Activated CD8-positive, alpha-beta memory T cell treated with anti-CD3 and anti-CD28 coated beads, Interleukin-2, amount 10 ng/mL, durations not matched to agents 7 days and 5 days (primary cell): ENCODE measurements around the gene NIT2. TPM values are rescaled to one million over a fixed set of nuclear protein-coding genes. Genes with fewer than 3 reads are reported as not detected.
"Not testable (repeated sequence)": the region's sequence is repeated elsewhere in the genome, so short reads cannot be mapped to it uniquely, and the experiment has no call there.

Source experiments
- ATAC-seq: fragments of 150-1000 bp; cut with Tn5 transposase; one replicate; pipeline ENCODE4 v1.10.0; 2021; ENCODE audit warnings: moderate library complexity
- CTCF ChIA-PET: fragments of 350-600 bp; sonication (Branson Sonifier 250); formaldehyde crosslinking; loops from one replicate; lab custom pipeline; 2021; ENCODE audit warnings: antibody characterized with exemption; lab: Charles Lee
- DNase-seq: peaks from one replicate; pipeline ENCODE4 v3.0.0-alpha.2; 2020
- H3K27ac Mint-ChIP-seq: one replicate; pipeline ENCODE4 v1.8.0; 2021; ENCODE audit warnings: mild to moderate bottlenecking, mixed read lengths
- H3K27me3 Mint-ChIP-seq: one replicate; pipeline ENCODE4 v1.8.0; 2021; ENCODE audit warnings: mixed read lengths
- H3K36me3 Mint-ChIP-seq: one replicate; pipeline ENCODE4 v1.8.0; 2021; ENCODE audit warnings: mild to moderate bottlenecking, mixed read lengths
- H3K4me1 Mint-ChIP-seq: one replicate; pipeline ENCODE4 v1.8.0; 2021; ENCODE audit warnings: mixed read lengths
- H3K4me3 Mint-ChIP-seq: one replicate; pipeline ENCODE4 v1.8.0; 2021; ENCODE audit warnings: mild to moderate bottlenecking, moderate library complexity, mixed read lengths
- H3K9me3 Mint-ChIP-seq: one replicate; pipeline ENCODE4 v1.8.0; 2022; ENCODE audit warnings: low read depth, mixed read lengths
- total RNA-seq, 2 experiments: library from RNA; stranded (reverse); gene quantifications; one replicate each; pipeline ENCODE4 v1.2.3, GENCODE V29; 2021

Gene NIT2
- total RNA-seq, 2 experiments from 2014 or later, result 45.5 to 59.8 TPM

DNA sequence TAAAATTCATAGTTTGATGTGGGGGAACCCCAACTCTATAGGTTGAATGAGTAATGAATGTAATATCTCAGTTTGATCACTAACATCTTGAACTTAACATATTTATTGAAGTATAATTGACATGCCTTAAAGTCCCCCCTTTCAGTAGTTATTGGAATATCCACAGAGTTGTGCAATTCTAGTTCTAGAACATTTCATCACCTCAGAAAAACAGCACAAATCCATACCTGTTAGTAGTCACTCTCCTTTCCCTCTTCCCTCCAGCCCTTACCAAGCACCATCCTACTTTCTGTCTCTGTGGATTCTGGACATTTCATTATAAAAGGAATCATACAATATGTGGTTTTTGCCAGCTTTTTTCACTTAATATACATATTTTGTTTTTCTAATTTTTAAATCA lies 8.7 kb upstream of the NIT2 start:
- Mint-ChIP-seq H3K4me3 (no peak overlapping the region), H3K27me3 (no peaks in the 10 kb centered on the region), H3K27ac (no peak overlapping the region), H3K36me3 (peaks cover 17% of the 10 kb centered on the region), H3K9me3 (peaks cover 7% of the 10 kb centered on the region), H3K4me1 (no peaks in the 10 kb centered on the region)
- ATAC-seq (no peak), DNase-seq (no peak)
- CTCF ChIA-PET, result no interaction called here

DNA sequence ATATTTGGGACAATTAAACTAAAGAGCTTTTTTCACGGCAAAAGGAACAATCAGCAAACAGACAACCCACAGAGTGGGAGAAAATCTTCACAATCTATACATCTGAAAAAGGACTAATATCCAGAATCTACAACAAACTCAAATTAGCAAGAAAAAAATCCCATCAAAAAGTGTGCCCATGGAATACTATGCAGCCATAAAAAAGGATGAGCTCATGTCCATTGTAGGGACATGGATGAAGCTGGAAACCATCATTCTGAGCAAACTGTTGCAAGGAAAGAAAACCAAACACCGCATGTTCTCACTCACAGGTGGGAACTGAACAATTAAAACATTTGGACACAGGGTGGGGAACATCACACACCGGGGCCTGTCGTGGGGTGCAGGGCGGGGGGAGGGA lies 7.2 kb upstream of the NIT2 start:
- ATAC-seq, CTCF ChIA-PET, H3K9me3 Mint-ChIP-seq, H3K4me1 Mint-ChIP-seq, H3K27me3 Mint-ChIP-seq, H3K4me3 Mint-ChIP-seq, H3K27ac Mint-ChIP-seq, DNase-seq: not testable (repeated sequence)
- peaks cover 17% of the 10 kb centered on the region for H3K36me3 Mint-ChIP-seq

DNA sequence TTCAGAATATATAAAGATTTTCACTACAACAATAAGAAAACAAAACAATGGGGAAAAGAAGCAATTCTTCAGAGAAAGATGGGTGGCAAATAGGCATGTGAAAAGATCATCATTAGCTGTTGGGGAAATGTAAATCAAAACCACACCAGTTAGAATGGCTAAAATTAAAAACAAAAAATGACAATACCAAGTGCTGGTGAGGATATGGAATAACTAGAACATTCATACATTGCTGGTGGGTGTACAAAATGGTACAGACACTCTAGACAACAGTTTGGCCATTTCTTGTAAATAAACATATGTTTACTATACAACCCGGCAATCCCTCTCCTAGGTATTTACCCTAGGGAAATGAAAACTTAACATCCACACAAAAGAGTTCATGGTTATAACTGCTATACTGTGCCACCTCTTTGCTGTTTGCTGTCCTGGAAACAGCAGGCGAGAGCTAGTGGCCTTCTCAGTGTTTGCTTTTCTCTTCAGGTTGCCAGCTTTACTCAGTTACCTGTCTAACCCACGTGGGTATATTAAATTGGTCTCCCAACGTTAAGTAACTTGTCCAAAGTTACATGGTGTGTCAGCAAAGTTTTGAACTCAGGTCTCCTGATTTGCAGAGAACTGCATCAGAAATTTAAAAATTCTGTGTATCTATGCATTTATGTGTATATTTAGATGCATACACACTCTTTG lies 4.6 kb upstream of the NIT2 start:
- Mint-ChIP-seq H3K9me3 (peaks cover 7% of the 10 kb centered on the region), H3K4me3 (no peak overlapping the region), H3K4me1 (peaks cover 8% of the 10 kb centered on the region), H3K36me3 (peaks cover 17% of the 10 kb centered on the region), H3K27ac (no peak overlapping the region), H3K27me3 (no peaks in the 10 kb centered on the region)
- CTCF ChIA-PET, result interaction anchor here (0.7 to 0.8 kb wide), 2 partner anchors 16 to 185 kb away, joined by 4 read pairs; no protein-coding TSS in a partner anchor
- ATAC-seq (no peak), DNase-seq (no peak)

DNA sequence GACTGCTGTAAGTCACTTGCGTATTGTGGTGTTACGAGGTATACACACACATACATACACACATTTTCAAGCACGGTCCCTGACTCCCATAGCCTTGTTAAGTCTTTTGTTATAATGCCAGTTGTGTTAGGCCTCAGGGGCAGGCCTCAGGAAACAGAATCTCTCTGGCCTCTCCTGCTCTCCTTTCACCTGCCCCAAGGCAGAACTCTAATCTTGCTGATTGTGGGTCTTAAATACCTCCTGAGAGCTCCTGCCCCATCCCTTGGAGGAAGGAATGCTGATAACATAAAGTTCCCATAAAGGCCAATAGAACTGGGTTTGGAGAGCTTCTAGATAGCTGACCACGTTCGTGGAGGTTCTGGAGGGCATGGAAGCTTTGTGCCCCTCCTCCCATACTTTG lies 3.9 kb upstream of the NIT2 start:
- Mint-ChIP-seq H3K4me3 (no peak overlapping the region), H3K27me3 (no peaks in the 10 kb centered on the region)
- no peak for ATAC-seq

DNA sequence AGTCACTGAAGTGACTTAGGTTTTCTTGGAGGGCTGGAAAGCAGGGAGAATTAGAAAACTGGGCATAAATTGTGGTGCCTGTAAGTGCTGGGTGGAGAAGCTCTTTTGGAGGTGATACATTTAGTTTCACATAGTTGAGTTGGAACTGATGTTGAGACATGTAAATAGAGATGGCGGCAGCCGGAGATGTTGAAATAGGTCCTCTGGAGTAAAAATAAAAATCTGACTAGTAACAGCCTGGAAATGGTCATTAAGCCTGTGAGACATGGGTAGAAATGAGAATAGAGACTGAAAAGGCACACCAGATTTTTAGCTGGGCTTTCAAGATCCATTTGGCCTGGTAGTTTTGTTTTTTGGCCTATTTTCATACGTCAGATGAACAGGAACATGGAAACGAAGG lies 2.9 kb upstream of the NIT2 start:
- Mint-ChIP-seq H3K9me3 (peaks cover 7% of the 10 kb centered on the region), H3K36me3 (peaks cover 11% of the 10 kb centered on the region), H3K4me3 (no peak overlapping the region), H3K4me1 (peaks cover 20% of the 10 kb centered on the region), H3K27me3 (no peaks in the 10 kb centered on the region), H3K27ac (no peak overlapping the region)
- DNase-seq, result no peak
- CTCF ChIA-PET, result interaction anchor here (0.9 to 1.5 kb wide), 2 partner anchors 9 to 70 kb away, joined by 3 read pairs; no protein-coding TSS in a partner anchor
- no peak for ATAC-seq

More for the DNA sequence above, 3.9 kb upstream of the NIT2 start:
- Mint-ChIP-seq H3K4me1 (peaks cover 15% of the 10 kb centered on the region), H3K27ac (no peak overlapping the region), H3K9me3 (peaks cover 7% of the 10 kb centered on the region), H3K36me3 (peaks cover 15% of the 10 kb centered on the region)
- CTCF ChIA-PET, result no interaction called here
- no peak for DNase-seq

DNA sequence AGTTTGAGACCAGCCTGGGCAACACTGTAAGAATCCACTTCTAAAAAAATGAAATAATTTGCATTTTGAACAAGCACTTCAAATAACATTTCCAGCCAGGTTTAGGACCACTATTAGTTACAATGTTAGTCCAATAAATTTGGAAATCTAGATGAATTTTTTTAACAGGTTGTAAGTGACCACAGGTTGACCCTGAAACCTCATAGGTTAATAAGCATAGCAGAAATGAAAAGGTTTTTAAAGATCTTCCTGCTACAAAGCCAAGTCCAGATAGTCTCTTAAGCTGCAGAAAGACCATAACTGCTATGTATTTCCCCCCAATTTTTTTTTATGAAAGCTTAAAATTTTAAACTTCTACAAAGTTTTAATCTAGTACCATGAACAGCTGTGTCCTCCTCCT lies 1.5 kb upstream of the NIT2 start:
- H3K9me3 Mint-ChIP-seq, result no peaks in the 10 kb centered on the region
- no peak overlapping the region for H3K4me3 Mint-ChIP-seq
- no peak overlapping the region for H3K27ac Mint-ChIP-seq
- H3K27me3 Mint-ChIP-seq, result no peaks in the 10 kb centered on the region
- CTCF ChIA-PET, result interaction anchor here (1.5 to 3.1 kb wide), 6 partner anchors 10 to 264 kb away, joined by 3 to 18 read pairs (median 4); no protein-coding TSS in a partner anchor
- H3K36me3 Mint-ChIP-seq, result peaks cover under 1% of the 10 kb centered on the region
- ATAC-seq, result no peak
- DNase-seq, result no peak
- H3K4me1 Mint-ChIP-seq, result peaks cover 20% of the 10 kb centered on the region

DNA sequence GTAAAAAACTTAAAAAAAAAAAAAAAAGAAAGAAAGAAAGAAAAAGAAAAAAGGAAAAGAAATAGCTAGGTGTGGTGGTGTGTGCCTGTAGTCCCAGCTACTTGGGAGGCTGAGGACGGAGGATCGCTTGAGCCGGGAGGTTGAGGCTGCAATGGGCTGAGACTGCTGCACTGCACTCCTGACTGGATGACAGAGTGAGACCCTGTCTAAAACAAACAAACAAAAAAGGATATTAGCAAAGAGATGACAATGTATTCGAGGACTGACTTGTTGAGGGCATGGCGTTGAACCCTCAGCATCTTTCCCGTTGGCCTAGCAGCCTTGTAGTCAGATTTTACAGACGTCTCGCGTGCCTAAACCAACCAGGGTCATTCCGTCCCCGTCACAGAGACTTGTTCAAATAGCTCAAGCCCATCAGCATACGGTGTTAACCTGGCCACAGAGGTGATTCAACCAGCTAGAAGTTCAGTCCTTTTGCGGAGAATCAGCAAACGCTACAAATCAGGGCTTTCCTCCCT lies 528 bp upstream of the NIT2 start:
- ATAC-seq, result no peak
- no peak for DNase-seq
- Mint-ChIP-seq H3K4me3 (peak overlapping the region; percentile 87), H3K4me1 (peaks cover 20% of the 10 kb centered on the region), H3K9me3 (no peaks in the 10 kb centered on the region), H3K27me3 (no peaks in the 10 kb centered on the region), H3K36me3 (peaks cover 2% of the 10 kb centered on the region), H3K27ac (peak overlapping the region; percentile 80)
- CTCF ChIA-PET, result interaction anchor here (1.1 to 3.1 kb wide), 7 partner anchors 11 to 129 kb away, joined by 3 to 18 read pairs (median 4); partner anchors contain the start of genes LNP1 and TOMM70

DNA sequence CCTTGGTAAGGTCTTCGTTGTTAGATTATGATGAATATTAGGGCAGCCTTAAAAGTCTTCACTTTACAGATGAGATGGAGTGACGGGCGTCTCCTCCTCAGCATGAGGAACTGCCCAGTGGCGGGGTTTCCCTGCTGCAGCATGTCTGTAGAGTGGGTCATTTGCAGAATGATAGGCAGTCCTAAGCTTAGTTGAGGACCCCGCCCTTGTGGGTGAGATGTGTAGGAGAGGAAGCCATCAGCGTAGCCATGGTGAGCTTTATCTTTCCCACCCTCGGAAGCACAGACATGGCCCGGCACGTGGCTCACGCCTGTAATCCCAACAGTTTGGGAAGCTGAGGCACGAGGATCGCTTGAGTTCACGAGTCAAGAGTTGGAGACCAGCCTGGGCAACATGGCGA lies 877 bp downstream of the NIT2 start:
- no peak for ATAC-seq
- Mint-ChIP-seq H3K27ac (peak overlapping the region; percentile 89), H3K36me3 (peaks cover 5% of the 10 kb centered on the region), H3K9me3 (no peaks in the 10 kb centered on the region), H3K27me3 (no peaks in the 10 kb centered on the region), H3K4me3 (peak overlapping the region; percentile 87), H3K4me1 (peaks cover 20% of the 10 kb centered on the region)
- CTCF ChIA-PET, result interaction anchor here (1.4 to 3.1 kb wide), 4 partner anchors 9 to 65 kb away, joined by 3 to 18 read pairs (median 10); partner anchors contain the start of genes LNP1 and TOMM70
- DNase-seq, result peak; percentile 45

DNA sequence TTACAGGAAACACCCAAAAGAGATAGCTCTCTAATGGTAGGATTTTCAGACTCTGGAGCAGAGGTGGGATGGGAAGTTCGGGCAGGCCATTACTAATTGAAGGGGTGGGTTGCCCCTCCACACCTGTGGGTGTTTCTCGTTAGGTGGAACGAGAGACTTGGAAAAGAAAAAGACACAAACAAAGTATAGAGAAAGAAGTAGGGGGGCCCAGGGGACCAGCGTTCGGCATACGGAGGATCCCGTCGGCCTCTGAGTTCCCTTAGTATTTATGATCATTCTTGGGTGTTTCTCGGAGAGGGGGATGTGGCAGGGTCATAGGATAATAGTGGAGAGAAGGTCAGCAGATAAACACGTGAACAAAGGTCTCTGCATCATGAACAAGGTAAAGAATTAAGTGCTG lies 1.7 kb downstream of the NIT2 start:
- Mint-ChIP-seq H3K4me3 (peak overlapping the region; percentile 87), H3K36me3 (peaks cover 11% of the 10 kb centered on the region), H3K27ac (peak overlapping the region; percentile 89), H3K4me1 (peaks cover 20% of the 10 kb centered on the region)
- CTCF ChIA-PET, result interaction anchor here (3.1 kb wide), 1 partner anchor 19 kb away, joined by 18 read pairs; no protein-coding TSS in a partner anchor
- not testable (repeated sequence) for DNase-seq, H3K9me3 Mint-ChIP-seq, H3K27me3 Mint-ChIP-seq, ATAC-seq

DNA sequence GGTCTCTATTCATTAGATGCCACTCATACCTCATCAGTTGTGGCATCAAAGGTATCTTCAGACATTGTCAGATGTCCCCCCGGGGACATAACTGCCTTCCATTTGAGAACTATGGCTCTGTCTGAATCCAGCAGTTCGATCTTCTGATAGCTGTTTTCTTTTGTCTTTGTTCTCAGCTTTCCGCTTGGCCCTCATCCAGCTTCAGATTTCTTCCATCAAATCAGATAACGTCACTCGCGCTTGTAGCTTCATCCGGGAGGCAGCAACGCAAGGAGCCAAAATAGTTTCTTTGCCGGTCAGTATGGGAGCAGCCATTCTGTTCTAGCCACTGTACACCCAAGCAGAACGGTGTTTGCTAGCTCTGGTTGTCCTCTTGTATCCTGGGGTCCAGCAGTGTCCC lies 4.4 kb downstream of the NIT2 start:
- Mint-ChIP-seq H3K27me3 (no peaks in the 10 kb centered on the region), H3K36me3 (peaks cover 30% of the 10 kb centered on the region), H3K9me3 (no peaks in the 10 kb centered on the region), H3K4me1 (peaks cover 26% of the 10 kb centered on the region), H3K27ac (no peak overlapping the region), H3K4me3 (no peak overlapping the region)
- DNase-seq, result no peak
- CTCF ChIA-PET, result interaction anchor here (0.6 to 1.2 kb wide), 2 partner anchors 60 to 507 kb away, joined by 3 read pairs; no protein-coding TSS in a partner anchor
- ATAC-seq, result no peak

DNA sequence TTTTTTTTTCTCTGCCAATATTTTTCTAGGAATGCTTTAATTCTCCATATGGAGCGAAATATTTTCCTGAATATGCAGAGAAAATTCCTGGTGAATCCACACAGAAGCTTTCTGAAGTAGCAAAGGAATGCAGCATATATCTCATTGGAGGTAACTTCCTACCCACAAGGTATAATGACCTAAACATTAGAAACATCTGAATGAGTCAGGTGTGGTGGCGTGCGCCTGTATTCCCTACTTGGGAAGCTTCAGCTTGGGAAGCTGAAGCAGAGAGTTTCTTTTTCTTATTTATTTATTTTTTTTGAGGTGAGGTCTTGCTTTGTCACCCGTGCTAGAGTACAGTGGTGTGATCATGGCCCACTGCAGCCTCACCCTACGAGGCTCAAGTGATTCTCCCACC lies 5.2 kb downstream of the NIT2 start:
- no peaks in the 10 kb centered on the region for H3K9me3 Mint-ChIP-seq

DNA sequence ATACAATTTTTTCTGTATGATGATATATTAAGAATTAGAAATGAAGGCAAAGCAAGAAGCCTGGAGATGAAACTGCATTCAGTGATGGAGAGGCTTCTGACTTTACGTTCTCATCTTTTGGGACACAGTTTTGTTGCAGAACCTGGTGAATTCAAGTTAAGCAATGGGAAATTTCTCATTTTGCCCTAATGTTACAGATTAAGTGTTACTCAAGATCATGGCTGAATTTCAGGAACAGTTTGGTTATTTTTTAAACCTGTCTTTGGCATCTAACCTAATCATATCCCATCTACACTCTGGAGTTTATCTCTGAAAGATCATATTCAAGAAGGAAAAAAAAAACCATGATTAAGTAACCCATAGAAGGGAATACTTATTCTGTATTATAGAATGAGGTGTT lies 6.0 kb downstream of the NIT2 start:
- Mint-ChIP-seq H3K4me3 (no peak overlapping the region), H3K27ac (no peak overlapping the region), H3K27me3 (no peaks in the 10 kb centered on the region), H3K36me3 (peaks cover 39% of the 10 kb centered on the region), H3K9me3 (no peaks in the 10 kb centered on the region), H3K4me1 (peaks cover 20% of the 10 kb centered on the region)
- ATAC-seq (no peak), DNase-seq (no peak)
- CTCF ChIA-PET, result no interaction called here

More for the DNA sequence above, 5.2 kb downstream of the NIT2 start:
- H3K36me3 Mint-ChIP-seq, result peaks cover 35% of the 10 kb centered on the region
- H3K4me3 Mint-ChIP-seq, result no peak overlapping the region
- no peak overlapping the region for H3K27ac Mint-ChIP-seq
- DNase-seq (no peak), ATAC-seq (no peak)
- no peaks in the 10 kb centered on the region for H3K27me3 Mint-ChIP-seq
- CTCF ChIA-PET, result interaction anchor here (1.2 kb wide), 1 partner anchor 508 kb away, joined by 3 read pairs; no protein-coding TSS in a partner anchor
- peaks cover 26% of the 10 kb centered on the region for H3K4me1 Mint-ChIP-seq

DNA sequence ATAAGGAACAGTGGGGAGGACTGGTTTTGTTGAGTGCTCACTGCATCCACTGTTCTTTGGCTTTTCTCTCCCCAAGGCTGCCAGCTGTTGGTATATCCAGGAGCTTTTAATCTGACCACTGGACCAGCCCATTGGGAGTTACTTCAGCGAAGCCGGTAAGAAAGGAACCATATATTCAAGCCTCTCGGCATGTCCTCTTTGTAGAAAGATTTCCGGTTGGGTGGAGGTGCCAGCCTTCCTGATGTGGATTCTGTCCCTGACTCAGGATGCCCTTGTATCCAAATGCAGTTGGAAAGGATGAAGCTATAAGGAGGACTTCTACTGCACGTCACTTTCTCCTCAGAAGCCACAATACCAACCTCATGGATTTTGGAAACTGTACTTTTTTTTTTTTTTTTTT lies 14.2 kb downstream of the NIT2 start:
- no peak for DNase-seq
- H3K4me1 Mint-ChIP-seq, result peaks cover 7% of the 10 kb centered on the region
- H3K27me3 Mint-ChIP-seq, result no peaks in the 10 kb centered on the region
- H3K9me3 Mint-ChIP-seq, result no peaks in the 10 kb centered on the region
- CTCF ChIA-PET, result interaction anchor here (1.6 kb wide), 1 partner anchor 11 kb away, joined by 3 read pairs; no protein-coding TSS in a partner anchor
- no peak overlapping the region for H3K27ac Mint-ChIP-seq
- H3K36me3 Mint-ChIP-seq, result peaks cover 67% of the 10 kb centered on the region
- ATAC-seq, result no peak
- no peak overlapping the region for H3K4me3 Mint-ChIP-seq
